Bronchial epithelial cell (primary cell): ENCODE measurements around the gene TCF19. TPM values are rescaled to one million over a fixed set of nuclear protein-coding genes. Genes with fewer than 3 reads are reported as not detected.

Source experiments
- DNase-seq: peaks from one replicate; pipeline ENCODE4 v3.0.0-alpha.2; 2010; ENCODE audit warnings: low read depth
- FAIRE-seq: peaks from 2 replicates; lab custom pipeline; 2011; peaks lifted over from hg19 to GRCh38; lab: Jason Lieb, UNC
- H3K27me3 ChIP-seq: 2 replicates; pipeline ENCODE4 v1.5.1; 2011; ENCODE audit warnings: low read length; ENCODE audit not compliant: control insufficient read depth, insufficient read depth
- H3K36me3 ChIP-seq: 2 replicates; pipeline ENCODE4 v1.5.1; 2011; ENCODE audit warnings: low read length; ENCODE audit not compliant: control insufficient read depth, insufficient read depth
- H3K4me3 ChIP-seq: 2 replicates; pipeline ENCODE4 v1.5.1; 2011; ENCODE audit warnings: mild to moderate bottlenecking, low read depth, low read length, control low read depth
- total RNA-seq: library from RNA; depleted of rRNA; stranded (reverse); fragments of >200 nt; gene quantifications from 2 replicates; pipeline ENCODE4 v1.2.1, GENCODE V29; 2014
- TF ChIP-seq, protein P1 (sequence below): IDR thresholded peaks from 2 replicates; pipeline ENCODE4 v1.5.1; 2011; ENCODE audit warnings: mild to moderate bottlenecking, moderate library complexity, low read length, control low read depth, inconsistent platforms; ENCODE audit not compliant: insufficient read depth, severe bottlenecking

Gene TCF19
- total RNA-seq, 1 donor from 2014 or later, result 1.1 TPM

DNA sequence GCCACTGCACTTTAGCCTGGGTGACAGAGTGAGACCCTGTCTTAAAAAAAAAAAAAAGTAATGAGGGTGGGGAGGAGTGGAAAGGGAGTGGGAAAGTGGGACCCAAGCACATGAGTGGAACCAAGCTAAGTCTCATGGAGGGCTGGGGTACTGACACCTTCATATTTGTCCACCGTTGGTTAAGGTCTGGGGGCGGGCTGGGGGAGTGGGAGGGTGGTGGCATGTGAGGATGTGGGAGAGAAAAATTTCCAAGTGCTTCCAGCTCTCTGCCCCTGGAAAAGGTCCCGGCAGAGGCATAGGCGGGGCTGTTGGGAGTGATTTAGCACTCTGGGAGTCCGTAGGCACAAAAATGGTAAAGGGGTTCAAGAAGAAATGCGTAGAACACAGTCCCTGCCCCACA lies 25.6 kb upstream of the TCF19 start:
- DNase-seq (no peak), FAIRE-seq (no peak)
- Histone ChIP-seq H3K4me3 (no peak overlapping the region), H3K27me3 (no peaks in the 10 kb centered on the region), H3K36me3 (no peaks in the 10 kb centered on the region)
- TF ChIP-seq, protein P1, sequence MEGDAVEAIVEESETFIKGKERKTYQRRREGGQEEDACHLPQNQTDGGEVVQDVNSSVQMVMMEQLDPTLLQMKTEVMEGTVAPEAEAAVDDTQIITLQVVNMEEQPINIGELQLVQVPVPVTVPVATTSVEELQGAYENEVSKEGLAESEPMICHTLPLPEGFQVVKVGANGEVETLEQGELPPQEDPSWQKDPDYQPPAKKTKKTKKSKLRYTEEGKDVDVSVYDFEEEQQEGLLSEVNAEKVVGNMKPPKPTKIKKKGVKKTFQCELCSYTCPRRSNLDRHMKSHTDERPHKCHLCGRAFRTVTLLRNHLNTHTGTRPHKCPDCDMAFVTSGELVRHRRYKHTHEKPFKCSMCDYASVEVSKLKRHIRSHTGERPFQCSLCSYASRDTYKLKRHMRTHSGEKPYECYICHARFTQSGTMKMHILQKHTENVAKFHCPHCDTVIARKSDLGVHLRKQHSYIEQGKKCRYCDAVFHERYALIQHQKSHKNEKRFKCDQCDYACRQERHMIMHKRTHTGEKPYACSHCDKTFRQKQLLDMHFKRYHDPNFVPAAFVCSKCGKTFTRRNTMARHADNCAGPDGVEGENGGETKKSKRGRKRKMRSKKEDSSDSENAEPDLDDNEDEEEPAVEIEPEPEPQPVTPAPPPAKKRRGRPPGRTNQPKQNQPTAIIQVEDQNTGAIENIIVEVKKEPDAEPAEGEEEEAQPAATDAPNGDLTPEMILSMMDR, result no peak

DNA sequence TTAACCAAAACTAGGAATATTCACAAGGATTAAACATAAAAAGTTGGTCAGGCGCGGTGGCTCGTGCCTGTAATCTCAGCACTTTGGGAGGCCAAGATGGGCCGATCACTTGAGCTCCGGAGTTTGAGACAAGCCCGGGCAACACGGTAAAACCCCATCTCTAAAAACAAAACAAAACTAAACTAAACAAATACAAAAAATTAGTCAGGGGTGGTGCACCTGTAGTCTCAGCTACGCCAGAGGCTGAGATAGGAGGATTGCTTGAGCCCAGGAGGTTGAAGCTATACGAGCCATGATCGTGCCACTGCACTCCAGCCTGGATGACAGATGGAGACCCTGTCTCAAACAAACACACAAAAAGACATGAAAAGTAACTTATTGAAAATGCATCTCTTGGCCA lies 22.7 kb upstream of the TCF19 start:
- DNase-seq (no peak), FAIRE-seq (no peak)
- Histone ChIP-seq H3K4me3 (no peak overlapping the region), H3K36me3 (no peaks in the 10 kb centered on the region), H3K27me3 (no peaks in the 10 kb centered on the region)
- TF ChIP-seq, protein P1, result no peak

DNA sequence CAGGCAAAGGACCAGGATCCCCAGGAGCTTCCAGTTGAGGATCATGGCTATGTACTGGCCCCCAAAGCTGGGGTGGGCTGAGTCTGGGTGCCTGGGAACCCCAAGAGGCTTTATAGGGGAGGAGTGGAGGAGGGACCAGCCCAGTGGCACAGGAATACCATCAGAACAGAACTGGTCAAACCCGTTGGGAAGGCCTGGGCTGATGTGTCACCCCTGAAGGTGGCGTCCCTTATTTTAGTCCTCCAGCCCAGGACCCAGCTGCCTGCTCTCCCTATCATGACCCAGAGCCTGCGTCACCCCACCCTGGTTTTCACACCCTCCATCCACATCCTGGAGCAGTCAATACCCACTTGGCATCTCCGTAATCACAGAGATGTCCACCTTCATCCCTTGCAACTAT lies 19.4 kb upstream of the TCF19 start, which contains the start of gene PSORS1C2:
TSS of gene PSORS1C2 (minus strand) at position 85 of the 400 bp plus-strand sequence. CDS start at position 45, 40 bp downstream.
- Histone ChIP-seq H3K4me3 (no peak within 1 kb of the TSS), H3K36me3 (peaks cover 3% of the 10 kb centered on the region), H3K27me3 (no peaks in the 10 kb centered on the region)
- no peak for FAIRE-seq
- DNase-seq, result no peak
- TF ChIP-seq, protein P1, result no peak

DNA sequence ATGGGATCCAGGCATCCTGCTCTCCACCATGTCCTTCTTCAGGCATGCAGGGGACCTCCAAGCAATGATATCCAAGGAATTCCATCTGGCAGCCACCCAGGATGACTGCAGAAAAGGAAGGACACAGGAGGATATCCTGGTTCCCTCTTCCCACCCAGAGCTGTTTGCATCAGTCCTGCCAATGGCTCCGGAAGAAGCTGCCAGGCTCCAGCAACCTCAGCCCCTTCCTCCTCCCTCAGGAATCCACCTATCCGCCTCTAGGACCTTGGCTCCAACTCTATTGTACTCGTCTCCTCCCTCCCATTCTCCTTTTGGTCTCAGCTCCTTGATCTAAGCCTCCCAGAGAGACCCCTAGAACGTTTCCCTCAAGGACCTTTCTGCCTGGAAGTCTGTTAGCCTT lies 18.8 kb upstream of the TCF19 start:
- TF ChIP-seq, protein P1, result no peak
- Histone ChIP-seq H3K36me3 (peaks cover 3% of the 10 kb centered on the region), H3K27me3 (no peaks in the 10 kb centered on the region), H3K4me3 (no peak overlapping the region)
- DNase-seq (no peak), FAIRE-seq (no peak)

DNA sequence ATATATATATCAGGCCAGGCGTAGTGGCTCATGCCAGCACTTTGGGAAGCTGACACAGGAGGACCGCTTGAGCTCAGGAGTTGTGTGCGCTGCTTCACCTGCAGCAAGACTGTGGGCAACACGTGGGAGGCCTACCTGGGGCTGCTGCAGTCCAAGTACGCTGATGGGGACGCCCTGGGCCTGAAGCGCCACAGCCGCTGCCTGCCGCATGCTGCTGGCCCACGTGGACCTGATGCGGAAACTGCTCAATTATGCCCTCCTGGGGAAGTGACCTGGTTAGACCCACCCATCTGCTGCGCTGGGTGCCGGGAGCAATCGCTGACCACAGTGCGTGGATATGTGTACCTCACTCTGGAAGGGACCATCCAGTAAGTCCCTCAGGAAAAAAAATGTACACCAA lies 17.7 kb upstream of the TCF19 start:
- DNase-seq (no peak), FAIRE-seq (no peak)
- H3K36me3 ChIP-seq, result peaks cover 4% of the 10 kb centered on the region
- TF ChIP-seq, protein P1, result no peak
- H3K4me3 ChIP-seq, result no peak overlapping the region
- no peaks in the 10 kb centered on the region for H3K27me3 ChIP-seq

DNA sequence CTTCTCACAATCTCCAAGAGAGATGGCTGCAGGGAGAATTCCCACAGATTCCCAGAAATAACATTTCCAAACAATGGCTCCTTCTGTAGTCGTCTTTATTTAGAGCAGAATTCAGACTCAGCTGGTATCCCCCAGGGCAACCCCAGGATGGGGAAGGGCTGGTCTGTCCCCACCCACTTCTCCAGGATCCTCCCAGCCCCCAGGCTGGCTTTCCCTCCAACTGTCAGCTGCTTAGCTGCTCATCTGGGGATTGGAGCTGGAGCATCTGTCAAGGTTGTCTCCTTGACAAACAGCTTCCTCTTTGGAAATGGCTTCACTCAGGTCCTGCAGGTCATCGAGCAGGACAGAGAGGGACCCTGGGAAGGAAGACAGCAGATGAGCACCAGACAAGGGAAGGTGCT lies 16.0 kb upstream of the TCF19 start:
- TF ChIP-seq, protein P1, result no peak
- Histone ChIP-seq H3K4me3 (no peak overlapping the region), H3K27me3 (no peaks in the 10 kb centered on the region), H3K36me3 (peaks cover 4% of the 10 kb centered on the region)
- FAIRE-seq, result no peak
- DNase-seq, result no peak
